Measurements from ENCODE around the gene SERPINA9.
"Not testable (repeated sequence)": the region's sequence is repeated elsewhere in the genome, so short reads cannot be mapped to it uniquely, and the experiment has no call there.

Gene SERPINA9

GRCh38 chr14:94424371-94424770 is 51.6 kb downstream of the SERPINA9 start:
- DNase-seq (ENCODE audit: low read depth, low spot score), result no peak

GRCh38 chr14:94423453-94424056 is 52.4 kb downstream of the SERPINA9 start:
- DNase-seq (ENCODE audit: low read depth, low spot score), result no peak

- no peak for DNase-seq (ENCODE audit: low read depth, low spot score)
Observed at GRCh38 chr14:94421316-94421715, 54.7 kb downstream of the SERPINA9 start.

GRCh38 chr14:94417497-94418205 is 58.3 kb downstream of the SERPINA9 start:
- not testable (repeated sequence) for DNase-seq (ENCODE audit: low read depth, low spot score)

Data from activated naive CD8-positive, alpha-beta T cell treated with anti-CD3 and anti-CD28 coated beads, Interleukin-2, amount 50 U/mL, for 16 hours (primary cell).